Astrocyte of the cerebellum (primary cell): Measurements from ENCODE around the gene CLSTN3.

Experiments used
- DNase-seq: peaks from one replicate; pipeline ENCODE4 v3.0.0-alpha.2; 2011; ENCODE audit warnings: low read depth
- H3K4me3 ChIP-seq: 2 replicates; pipeline ENCODE4 v1.5.1; 2011; ENCODE audit warnings: mild to moderate bottlenecking, low read depth, low read length, moderate library complexity
- in situ Hi-C: cut with HindIII; loops from 2 replicates; pipeline ENCODE4 v1.10.0; 2017; ENCODE audit warnings: low sequenced_read_pairs
- TF ChIP-seq, protein P1 (sequence below): IDR thresholded peaks from 2 replicates; pipeline ENCODE4 v1.5.1; 2012; ENCODE audit warnings: low read length, low read depth, moderate library complexity, mild to moderate bottlenecking; ENCODE audit errors: missing control alignments

The CLSTN3 gene

DNA sequence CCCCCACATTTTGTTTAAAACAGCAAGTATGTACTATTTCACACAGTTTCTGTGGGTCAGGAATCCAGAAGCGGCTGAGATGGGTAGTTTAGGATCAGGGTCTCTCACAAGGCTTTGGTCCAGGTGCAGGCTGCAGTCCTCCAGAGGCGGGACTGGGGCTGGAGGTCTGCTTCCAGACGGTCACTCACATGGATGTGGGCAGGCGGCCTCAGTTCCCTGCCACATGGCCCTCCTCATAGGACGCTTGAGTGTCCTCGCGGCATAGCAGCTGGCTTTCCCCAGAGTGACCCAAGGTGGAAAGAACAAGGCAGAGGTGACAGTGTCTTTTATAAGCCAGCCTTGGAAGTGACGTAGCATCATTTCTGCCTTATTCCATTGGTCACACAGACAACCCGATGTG is 13.3 kb upstream of the CLSTN3 start:
- in situ Hi-C loops = no loop called here
- TF ChIP-seq, protein P1, sequence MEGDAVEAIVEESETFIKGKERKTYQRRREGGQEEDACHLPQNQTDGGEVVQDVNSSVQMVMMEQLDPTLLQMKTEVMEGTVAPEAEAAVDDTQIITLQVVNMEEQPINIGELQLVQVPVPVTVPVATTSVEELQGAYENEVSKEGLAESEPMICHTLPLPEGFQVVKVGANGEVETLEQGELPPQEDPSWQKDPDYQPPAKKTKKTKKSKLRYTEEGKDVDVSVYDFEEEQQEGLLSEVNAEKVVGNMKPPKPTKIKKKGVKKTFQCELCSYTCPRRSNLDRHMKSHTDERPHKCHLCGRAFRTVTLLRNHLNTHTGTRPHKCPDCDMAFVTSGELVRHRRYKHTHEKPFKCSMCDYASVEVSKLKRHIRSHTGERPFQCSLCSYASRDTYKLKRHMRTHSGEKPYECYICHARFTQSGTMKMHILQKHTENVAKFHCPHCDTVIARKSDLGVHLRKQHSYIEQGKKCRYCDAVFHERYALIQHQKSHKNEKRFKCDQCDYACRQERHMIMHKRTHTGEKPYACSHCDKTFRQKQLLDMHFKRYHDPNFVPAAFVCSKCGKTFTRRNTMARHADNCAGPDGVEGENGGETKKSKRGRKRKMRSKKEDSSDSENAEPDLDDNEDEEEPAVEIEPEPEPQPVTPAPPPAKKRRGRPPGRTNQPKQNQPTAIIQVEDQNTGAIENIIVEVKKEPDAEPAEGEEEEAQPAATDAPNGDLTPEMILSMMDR = no peak
- no peak overlapping the region for H3K4me3 ChIP-seq
- no peak for DNase-seq

DNA sequence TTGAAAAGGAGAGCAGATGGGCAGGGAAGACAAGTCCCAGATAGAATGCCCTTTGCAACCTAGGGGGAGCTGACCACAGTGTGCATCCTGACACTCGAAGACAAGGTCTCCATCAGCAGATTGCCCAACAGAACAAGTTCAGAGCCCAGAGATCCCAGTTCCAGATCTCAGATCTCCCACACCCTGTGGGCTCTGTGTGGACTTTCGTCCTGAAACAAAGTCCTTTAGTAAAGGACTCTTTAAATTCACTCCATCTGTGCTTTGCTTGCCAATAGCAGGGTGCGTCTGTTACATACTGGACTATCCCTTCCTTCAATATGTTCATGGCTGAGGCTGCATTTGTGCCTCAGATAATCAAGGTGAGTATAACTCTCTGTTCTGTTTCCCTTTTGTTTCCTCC is 12.5 kb upstream of the CLSTN3 start:
- no peak overlapping the region for H3K4me3 ChIP-seq

DNA sequence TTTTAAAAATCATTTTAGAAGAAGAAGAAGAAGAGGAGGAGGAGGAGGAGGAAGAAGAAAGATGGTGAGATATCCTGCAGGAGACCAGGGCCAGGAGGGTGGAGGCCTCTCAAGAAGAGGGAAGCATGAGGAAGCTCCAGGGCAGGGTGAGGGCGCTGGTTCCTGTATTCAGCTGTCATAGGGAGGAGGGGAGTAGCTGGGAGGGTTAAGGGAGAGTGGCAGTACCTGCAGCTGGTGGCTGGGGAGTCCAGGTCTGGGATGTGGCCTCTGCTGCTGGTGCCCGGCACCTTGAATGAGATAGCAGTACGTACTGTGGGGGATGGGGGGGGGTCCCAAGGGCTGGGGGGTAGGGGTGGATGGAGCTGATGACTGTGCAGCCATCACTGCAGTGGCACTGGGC is 11.3 kb upstream of the CLSTN3 start:
- no peak for DNase-seq
- in situ Hi-C loops = no loop called here
- no peak overlapping the region for H3K4me3 ChIP-seq
- TF ChIP-seq, protein P1 = no peak

More for the DNA sequence above, 12.5 kb upstream of the CLSTN3 start:
- in situ Hi-C loops = no loop called here
- TF ChIP-seq, protein P1 = no peak
- no peak for DNase-seq

DNA sequence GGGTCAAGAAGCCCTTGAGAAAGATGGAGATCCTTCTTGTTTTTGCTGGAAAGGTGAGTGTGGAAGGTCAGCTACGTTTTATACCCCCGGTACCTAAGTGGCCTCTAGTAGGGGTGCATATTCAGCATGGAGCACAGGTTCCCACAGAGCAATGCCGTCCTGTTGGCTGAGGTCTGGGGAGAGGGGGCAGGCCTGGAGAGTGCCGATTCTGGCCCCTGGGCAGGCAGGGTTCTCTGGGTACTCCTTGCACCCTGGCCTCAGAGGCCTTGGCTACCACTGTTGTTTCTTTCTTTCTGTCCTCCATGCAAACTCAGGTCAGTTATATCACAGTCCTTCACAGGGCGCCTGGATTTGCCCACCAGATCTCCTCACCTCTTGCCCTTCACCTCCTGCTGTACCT is 10.0 kb upstream of the CLSTN3 start:
- H3K4me3 ChIP-seq = no peak overlapping the region
- no peak for DNase-seq
- TF ChIP-seq, protein P1 = no peak
- in situ Hi-C loops = no loop called here

DNA sequence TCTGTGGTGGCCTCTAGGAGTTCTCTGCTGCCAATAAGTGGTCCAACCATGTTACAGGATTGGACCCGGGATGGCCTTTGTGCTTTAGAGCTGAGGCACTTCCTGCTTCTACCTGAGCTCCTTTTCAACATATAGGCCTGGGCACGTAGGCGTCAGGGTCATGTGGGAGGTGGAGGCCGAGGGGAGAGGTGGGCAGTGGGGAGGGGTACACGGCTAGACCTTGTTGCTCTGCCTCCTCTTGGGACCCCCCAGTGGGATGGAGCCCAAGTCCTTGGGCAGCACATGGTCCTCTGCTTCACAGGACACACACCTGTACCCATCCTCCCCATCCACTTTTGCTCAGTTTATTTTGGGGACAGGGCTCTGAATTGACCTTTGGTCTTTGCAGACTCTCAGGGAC is 8.8 kb upstream of the CLSTN3 start:
- in situ Hi-C loops = no loop called here
- DNase-seq = no peak
- TF ChIP-seq, protein P1 = no peak
- H3K4me3 ChIP-seq = no peak overlapping the region

DNA sequence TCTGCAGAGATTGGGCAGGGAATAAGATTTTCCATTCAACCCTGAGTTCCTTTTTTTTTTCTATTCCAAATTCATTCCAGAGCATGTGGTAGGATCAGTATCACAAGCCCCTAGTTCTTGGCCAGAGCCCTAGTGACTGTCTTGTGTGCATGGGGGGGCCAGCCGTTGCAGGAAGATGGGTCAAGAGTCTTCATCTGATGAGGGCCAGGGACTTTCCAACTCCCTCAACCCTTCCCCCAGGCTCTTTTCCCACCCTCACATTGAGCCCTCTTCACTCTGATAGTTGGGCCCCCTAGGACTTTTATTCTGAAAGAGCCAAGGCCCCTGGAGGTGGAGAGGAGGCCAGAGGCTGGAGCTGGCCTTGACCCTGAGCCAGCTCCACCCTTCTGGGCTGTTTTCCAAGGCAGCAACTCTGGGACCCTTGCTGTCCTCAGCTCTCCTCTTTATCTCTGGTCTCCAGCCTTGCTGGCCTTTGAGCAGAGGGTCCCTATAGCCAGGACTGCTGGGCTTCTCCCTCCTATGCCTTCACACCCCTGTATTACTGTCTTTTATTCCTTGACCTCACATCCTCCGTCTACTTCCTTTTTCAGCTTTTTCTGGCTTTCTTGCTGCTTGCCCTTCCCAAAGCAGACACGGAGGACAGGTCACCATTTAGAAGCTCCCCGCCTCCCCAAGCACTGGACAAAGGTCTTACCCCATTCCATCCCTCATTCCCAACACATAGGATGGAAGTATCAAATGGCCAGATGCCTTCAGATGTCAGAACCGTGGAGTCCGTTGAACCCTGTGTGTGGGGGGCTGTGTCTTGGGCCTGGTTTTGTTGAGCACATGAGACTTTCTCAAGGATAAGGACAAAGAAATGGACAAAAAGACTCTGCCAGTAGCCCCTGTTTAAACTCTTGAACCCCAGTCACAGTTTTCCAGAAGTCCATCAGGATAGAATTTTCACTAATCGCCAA is 7.1 kb upstream of the CLSTN3 start:
- no peak overlapping the region for H3K4me3 ChIP-seq
- TF ChIP-seq, protein P1 = no peak
- DNase-seq = no peak
- in situ Hi-C loops = no loop called here
